B cell (primary cell): ENCODE measurements around the gene CLASP2. TPM values are rescaled to one million over a fixed set of nuclear protein-coding genes. Genes with fewer than 3 reads are reported as not detected.

ENCODE experiments used
- ATAC-seq: fragments of 200-7000 bp; cut with Tn5 transposase; one replicate; pipeline ENCODE4 v1.10.0; 2021; ENCODE audit warnings: low read depth, mild to moderate bottlenecking, moderate number of reproducible peaks, moderate library complexity
- CTCF ChIA-PET: fragments of 350-600 bp; sonication (Branson Sonifier 250); formaldehyde crosslinking; loops from one replicate; lab custom pipeline; 2021; ENCODE audit warnings: antibody characterized with exemption, inconsistent platforms; lab: Charles Lee
- POLR2A ChIA-PET: fragments of 350-600 bp; sonication (Branson Sonifier 250); formaldehyde crosslinking; loops from one replicate; lab custom pipeline; 2021; ENCODE audit warnings: antibody characterized with exemption; lab: Charles Lee
- DNase-seq: peaks from one replicate; pipeline ENCODE4 v3.0.0; 2013
- H2AFZ ChIP-seq: 2 replicates; pipeline ENCODE4 v1.6.1; 2012; ENCODE audit warnings: mild to moderate bottlenecking, low read depth, low read length; ENCODE audit not compliant: insufficient read depth, poor library complexity, severe bottlenecking
- H3K27ac ChIP-seq, 2 donors: 1 replicate in 1 of 2; 2 replicates in 1 of 2; pipeline ENCODE4 v1.5.1; 2012 to 2013; ENCODE audit warnings: low read length in 2 of 2, mild to moderate bottlenecking in 2 of 2, moderate library complexity in 1 of 2
- H3K27me3 ChIP-seq, 4 experiments: fragments of 200-600 bp in 1 of 4; sonication (generic) in 1 of 4; replicated peaks in 1 of 4; 1 replicate in 2 of 4; 2 replicates in 2 of 4; pipeline versions ENCODE4 v1.6.1 to v1.7.0; 2013 to 2016; ENCODE audit warnings: low read length in 3 of 4, mild to moderate bottlenecking in 2 of 4, mixed read lengths in 1 of 4, moderate library complexity in 1 of 4; ENCODE audit not compliant: insufficient read depth in 4 of 4, control insufficient read depth in 3 of 4; ENCODE audit errors: control extremely low read depth in 1 of 4
- H3K36me3 ChIP-seq, 2 experiments: replicated peaks in 1 of 2; 1 replicate in 1 of 2; 2 replicates in 1 of 2; pipeline versions ENCODE4 v1.6.1 to v1.7.1; 2013; ENCODE audit warnings: low read length in 1 of 2; ENCODE audit not compliant: insufficient read depth in 2 of 2, control insufficient read depth in 1 of 2; ENCODE audit errors: control extremely low read depth in 1 of 2, extremely low read depth in 1 of 2
- H3K4me1 ChIP-seq, 2 donors: fragments of 200-600 bp in 1 of 2; sonication (generic) in 1 of 2; 1 replicate in 1 of 2; 2 replicates in 1 of 2; pipeline versions ENCODE4 v1.5.1 to v1.6.1; 2013 to 2017; ENCODE audit warnings: low read length in 2 of 2; ENCODE audit not compliant: control insufficient read depth in 2 of 2, insufficient read depth in 2 of 2
- H3K4me2 ChIP-seq: replicated peaks from 2 replicates; pipeline ENCODE3; 2012; ENCODE audit warnings: mild to moderate bottlenecking, low read depth, low read length; ENCODE audit not compliant: poor library complexity, severe bottlenecking
- H3K4me3 ChIP-seq, 5 experiments: fragments of 200-600 bp in 1 of 5; sonication (generic) in 1 of 5; 1 replicate in 3 of 5; 2 replicates in 2 of 5; pipeline versions ENCODE4 v1.5.1 to v1.7.0; 2011 to 2016; ENCODE audit warnings: low read length in 4 of 5, mild to moderate bottlenecking in 4 of 5, low read depth in 2 of 5, control low read depth in 1 of 5, moderate library complexity in 1 of 5; ENCODE audit not compliant: insufficient read depth in 1 of 5; ENCODE audit errors: control extremely low read depth in 1 of 5, extremely low read depth in 1 of 5
- H3K79me2 ChIP-seq: fragments of 200-600 bp; sonication (generic); one replicate; pipeline ENCODE4 v1.6.0; 2016; ENCODE audit warnings: low read length; ENCODE audit not compliant: control insufficient read depth, insufficient read depth
- H3K9ac ChIP-seq: fragments of 200-600 bp; sonication (generic); 2 replicates; pipeline ENCODE4 v1.6.1; 2017; ENCODE audit warnings: mild to moderate bottlenecking, low read length, moderate library complexity
- H3K9me3 ChIP-seq, 3 donors: one replicate each; pipeline versions ENCODE4 v1.6.1 to v1.7.1; 2013; ENCODE audit warnings: low read length in 2 of 3; ENCODE audit not compliant: control insufficient read depth in 2 of 3, insufficient read depth in 1 of 3; ENCODE audit errors: control extremely low read depth in 1 of 3
- H4K20me1 ChIP-seq: 2 replicates; pipeline ENCODE4 v1.6.0; 2012; ENCODE audit warnings: mild to moderate bottlenecking, low read length; ENCODE audit not compliant: insufficient read depth, control insufficient read depth, poor library complexity, severe bottlenecking
- H3K27ac Mint-ChIP-seq: one replicate; pipeline ENCODE4 v1.8.0; 2021; ENCODE audit warnings: mixed read lengths
- H3K27me3 Mint-ChIP-seq: one replicate; pipeline ENCODE4 v1.8.0; 2021; ENCODE audit warnings: mixed read lengths
- H3K4me1 Mint-ChIP-seq: one replicate; pipeline ENCODE4 v1.8.0; 2021; ENCODE audit warnings: mixed read lengths
- H3K4me3 Mint-ChIP-seq: one replicate; pipeline ENCODE4 v1.8.0; 2021; ENCODE audit warnings: mixed read lengths
- H3K9me3 Mint-ChIP-seq: one replicate; pipeline ENCODE4 v1.8.0; 2022; ENCODE audit warnings: mixed read lengths; ENCODE audit not compliant: insufficient read depth
- CTCF ChIP-seq: fragments of 200-600 bp; IDR thresholded peaks from one replicate; pipeline ENCODE4 v1.8.0; 2022; ENCODE audit warnings: antibody characterized with exemption, mild to moderate bottlenecking
- EZH2 ChIP-seq: IDR thresholded peaks from 2 replicates; pipeline ENCODE4 v1.6.1; 2012; ENCODE audit warnings: borderline replicate concordance, low read depth, mild to moderate bottlenecking, moderate library complexity, low read length; ENCODE audit not compliant: insufficient read depth, poor library complexity, severe bottlenecking
- WGBS: methylation state at CpG from one replicate; pipeline ENCODE4 v1.1.5; 2013; ENCODE audit warnings: missing lambda C conversion rate; ENCODE audit not compliant: insufficient coverage; 5-methylcytosine and 5-hydroxymethylcytosine counted together
- intact Hi-C: fragments of 100-400 bp; cut with micrococcal nuclease; formaldehyde crosslinking; loops from one replicate; pipeline ENCODE4 v1.10.0; 2022
- polyA plus RNA-seq: library from polyadenylated mRNA; depleted of rRNA; stranded (reverse); fragments of >200 nt; gene quantifications from 2 replicates; pipeline ENCODE4 v1.2.3, GENCODE V29; 2012
- total RNA-seq, 2 donors: library from RNA; stranded (reverse); fragments of 120-200 nt in 1 of 2; gene quantifications; 1 replicate in 1 of 2; 2 replicates in 1 of 2; pipeline versions ENCODE4 v1.2.3 to v1.2.4, GENCODE V29; 2013 to 2022

Gene CLASP2
- total and polyA plus RNA-seq, 2 donors (not counting 1 experiment from before 2014, with no cell fraction given) = 10.7 to 109 TPM

- H3K9me3 Mint-ChIP-seq = no peaks in the 10 kb centered on the region
- Histone ChIP-seq H3K79me2 (peaks cover 6% of the 10 kb centered on the region), H3K4me2 (no peak overlapping the region), H3K9me3 (no peaks in the 10 kb centered on the region), H3K4me3 (no peak overlapping the region), H3K27ac (no peak overlapping the region), H3K4me1 (no peaks in the 10 kb centered on the region), H3K27me3 (no peaks in the 10 kb centered on the region), H3K9ac (no peak overlapping the region), H3K36me3 (peaks cover 0 to 11% of the 10 kb centered on the region in 2 experiments), H2AFZ (no peak overlapping the region), H4K20me1 (peaks cover 4% of the 10 kb centered on the region)
- no CpG with 5 or more reads among the region's 5 CpGs for WGBS
- ChIA-PET CTCF (no interaction called here), POLR2A (no interaction called here)
- no peaks in the 10 kb centered on the region for H3K4me1 Mint-ChIP-seq
- H3K4me3 Mint-ChIP-seq = no peak overlapping the region
- ATAC-seq (no peak), DNase-seq (no peak)
- intact Hi-C loops = no loop called here
- no peak overlapping the region for H3K27ac Mint-ChIP-seq
- TF ChIP-seq CTCF (no peak), EZH2 (no peak)
- H3K27me3 Mint-ChIP-seq = no peaks in the 10 kb centered on the region
Observed at GRCh38 chr3:33668618-33669017, 49.4 kb downstream of the CLASP2 start.

GRCh38 chr3:33665294-33665693 lies 52.8 kb downstream of the CLASP2 start:
- 100% methylated on average over 1 of the region's 2 CpGs for WGBS
- Mint-ChIP-seq H3K27ac (no peak overlapping the region), H3K4me1 (peaks cover 6% of the 10 kb centered on the region), H3K4me3 (no peak overlapping the region), H3K27me3 (no peaks in the 10 kb centered on the region), H3K9me3 (no peaks in the 10 kb centered on the region)
- intact Hi-C loops = no loop called here
- H3K4me2 ChIP-seq = no peak overlapping the region
- H3K4me3 ChIP-seq = no peak overlapping the region
- H3K79me2 ChIP-seq = peaks cover 11% of the 10 kb centered on the region
- DNase-seq (no peak), ATAC-seq (no peak)
- TF ChIP-seq CTCF (no peak), EZH2 (no peak)
- peaks cover 0 to 6% of the 10 kb centered on the region in 2 experiments for H3K36me3 ChIP-seq
- ChIA-PET CTCF (no interaction called here), POLR2A (no interaction called here)
- no peak overlapping the region for H2AFZ ChIP-seq
- H3K27me3 ChIP-seq = no peaks in the 10 kb centered on the region
- H3K4me1 ChIP-seq = peaks cover 0 to 3% of the 10 kb centered on the region in 2 donors
- no peaks in the 10 kb centered on the region for H3K9me3 ChIP-seq
- no peak overlapping the region for H3K9ac ChIP-seq
- H3K27ac ChIP-seq = no peak overlapping the region
- H4K20me1 ChIP-seq = peaks cover 4% of the 10 kb centered on the region
